Prostate gland (tissue), 1 donor: Measurements from ENCODE around the gene MAGEB16.

Experiments used
- POLR2A ChIP-seq: fragments of 450-650 bp; IDR thresholded peaks from one replicate; pipeline ENCODE4 v1.6.1; 2016; ENCODE audit warnings: antibody characterized with exemption, mild to moderate bottlenecking
- POLR2AphosphoS5 ChIP-seq: sonication (generic); formaldehyde crosslinking; IDR thresholded peaks from one replicate; pipeline ENCODE4 v1.6.1; 2017; ENCODE audit warnings: antibody characterized with exemption

DNA sequence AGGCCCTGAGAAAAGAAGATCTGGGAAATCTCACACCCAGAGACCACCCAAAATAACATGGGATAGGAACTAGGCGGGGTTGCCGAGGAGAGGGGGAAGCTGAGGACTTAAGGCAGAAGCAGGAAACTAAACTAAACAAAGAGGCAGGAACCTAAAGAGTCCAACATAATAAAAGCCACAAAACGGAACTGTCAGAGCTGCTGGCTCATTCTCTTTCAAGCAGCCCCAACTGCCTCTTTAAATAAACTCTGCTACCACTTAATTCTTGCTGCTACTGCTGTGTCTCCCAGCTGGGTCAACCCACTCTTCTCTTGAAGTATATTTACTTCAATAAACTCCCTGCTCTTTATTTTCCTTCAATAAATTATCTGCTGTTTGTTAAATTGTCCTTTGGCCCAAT, 44.5 kb downstream of the MAGEB16 start:
- no peak for TF ChIP-seq POLR2AphosphoS5
- no peak for TF ChIP-seq POLR2A
